Measurements from ENCODE around the gene ZAP70.

DNA sequence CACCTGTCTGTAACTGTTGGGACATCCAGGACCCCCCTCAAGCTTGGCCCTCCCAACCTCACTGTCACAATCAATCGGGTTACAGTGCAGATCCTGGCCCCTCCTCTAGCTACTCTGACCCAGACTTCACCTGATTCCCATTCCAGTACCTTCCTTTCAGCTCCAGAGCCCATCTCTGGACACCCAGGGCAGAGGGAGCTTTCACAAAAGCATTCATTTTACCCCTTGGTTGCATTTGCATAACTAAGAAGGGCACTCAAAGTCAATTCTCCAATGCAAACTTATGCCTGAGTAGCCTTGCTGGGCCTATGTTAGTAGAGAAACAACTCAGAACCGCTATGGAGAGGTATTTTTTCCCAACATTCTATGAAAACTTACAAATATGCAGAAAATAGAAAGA is 7.4 kb downstream of the ZAP70 start:
- TF ChIP-seq, protein P1, sequence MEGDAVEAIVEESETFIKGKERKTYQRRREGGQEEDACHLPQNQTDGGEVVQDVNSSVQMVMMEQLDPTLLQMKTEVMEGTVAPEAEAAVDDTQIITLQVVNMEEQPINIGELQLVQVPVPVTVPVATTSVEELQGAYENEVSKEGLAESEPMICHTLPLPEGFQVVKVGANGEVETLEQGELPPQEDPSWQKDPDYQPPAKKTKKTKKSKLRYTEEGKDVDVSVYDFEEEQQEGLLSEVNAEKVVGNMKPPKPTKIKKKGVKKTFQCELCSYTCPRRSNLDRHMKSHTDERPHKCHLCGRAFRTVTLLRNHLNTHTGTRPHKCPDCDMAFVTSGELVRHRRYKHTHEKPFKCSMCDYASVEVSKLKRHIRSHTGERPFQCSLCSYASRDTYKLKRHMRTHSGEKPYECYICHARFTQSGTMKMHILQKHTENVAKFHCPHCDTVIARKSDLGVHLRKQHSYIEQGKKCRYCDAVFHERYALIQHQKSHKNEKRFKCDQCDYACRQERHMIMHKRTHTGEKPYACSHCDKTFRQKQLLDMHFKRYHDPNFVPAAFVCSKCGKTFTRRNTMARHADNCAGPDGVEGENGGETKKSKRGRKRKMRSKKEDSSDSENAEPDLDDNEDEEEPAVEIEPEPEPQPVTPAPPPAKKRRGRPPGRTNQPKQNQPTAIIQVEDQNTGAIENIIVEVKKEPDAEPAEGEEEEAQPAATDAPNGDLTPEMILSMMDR (conservative IDR thresholded peaks at IDR 0.05; ENCODE audit: low read depth, low read length), result no peak
- TF ChIP-seq EZH2 (IDR thresholded peaks at IDR 0.05; ENCODE audit: borderline replicate concordance, low read depth, low read length, poor library complexity, severe bottlenecking), result no peak

Measured in A673 (cell line).